GM18498 (cell line): Measurements from ENCODE around the gene TBC1D10A.
A peak's percentile ranks its signal among the peaks of the same experiment; 100 is the strongest.

Experiments used
- ATAC-seq: cut with Tn5 transposase; IDR thresholded peaks from one replicate; pipeline ENCODE4 v1.9.1; 2021; ENCODE audit warnings: mild to moderate bottlenecking, moderate library complexity; ENCODE audit not compliant: unreplicated experiment

Gene TBC1D10A

GRCh38 chr22:30326706-30327362 is at the start of gene TBC1D10A:
TBC1D10A (minus strand) TSS chr22:30326941; CDS start chr22:30326881, 60 bp downstream.
- ATAC-seq, result peak; percentile 89

- ATAC-seq, result no peak
Observed at GRCh38 chr22:30375312-30375849, 48.6 kb upstream of the TBC1D10A start.

GRCh38 chr22:30373331-30374325 is 46.9 kb upstream of the TBC1D10A start:
- no peak for ATAC-seq

- no peak for ATAC-seq
Observed at GRCh38 chr22:30372915-30373314, 46.2 kb upstream of the TBC1D10A start.

GRCh38 chr22:30371981-30372380 is 45.2 kb upstream of the TBC1D10A start:
- ATAC-seq, result no peak

- ATAC-seq, result no peak
Observed at GRCh38 chr22:30371321-30371720, 44.6 kb upstream of the TBC1D10A start.

GRCh38 chr22:30370641-30371230 is 44.0 kb upstream of the TBC1D10A start:
- ATAC-seq, result no peak

- ATAC-seq, result no peak
Observed at GRCh38 chr22:30368420-30368819, 41.7 kb upstream of the TBC1D10A start.

GRCh38 chr22:30365891-30366290 is 39.1 kb upstream of the TBC1D10A start:
- ATAC-seq, result no peak

- no peak for ATAC-seq
Observed at GRCh38 chr22:30362651-30363281, 36.0 kb upstream of the TBC1D10A start.

- ATAC-seq, result no peak
Observed at GRCh38 chr22:30361916-30362650, 35.3 kb upstream of the TBC1D10A start.

- no peak for ATAC-seq
Observed at GRCh38 chr22:30358541-30358940, 31.8 kb upstream of the TBC1D10A start.

GRCh38 chr22:30357650-30358215 is 31.0 kb upstream of the TBC1D10A start:
- ATAC-seq, result no peak

- ATAC-seq, result no peak
Observed at GRCh38 chr22:30357236-30357570, 30.5 kb upstream of the TBC1D10A start.

GRCh38 chr22:30356449-30357235 is 29.9 kb upstream of the TBC1D10A start, which contains the start of the genes CCDC157 and SF3A1:
CCDC157 (plus strand) TSS chr22:30357007; CDS start chr22:30366001, 8,994 bp downstream.
SF3A1 (minus strand) TSS chr22:30356894; CDS start chr22:30356792, 102 bp downstream.
- ATAC-seq, result peak; percentile 95

- ATAC-seq, result no peak
Observed at GRCh38 chr22:30354644-30355043, 27.9 kb upstream of the TBC1D10A start.

- ATAC-seq, result no peak
Observed at GRCh38 chr22:30351226-30351625, 24.5 kb upstream of the TBC1D10A start.

GRCh38 chr22:30348809-30349208 is 22.1 kb upstream of the TBC1D10A start:
- no peak for ATAC-seq

GRCh38 chr22:30348404-30348803 is 21.7 kb upstream of the TBC1D10A start:
- no peak for ATAC-seq
